Putamen (tissue), 1 donor: Measurements from ENCODE around the gene MYH16.
A peak's percentile ranks its signal among the peaks of the same experiment; 100 is the strongest.
"Not testable (repeated sequence)": the region's sequence is repeated elsewhere in the genome, so short reads cannot be mapped to it uniquely, and the experiment has no call there.

ENCODE experiments used
- DNase-seq: peaks from one replicate; pipeline ENCODE4 v3.0.0-alpha.2; 2016; ENCODE audit warnings: low spot score

Gene MYH16

DNA sequence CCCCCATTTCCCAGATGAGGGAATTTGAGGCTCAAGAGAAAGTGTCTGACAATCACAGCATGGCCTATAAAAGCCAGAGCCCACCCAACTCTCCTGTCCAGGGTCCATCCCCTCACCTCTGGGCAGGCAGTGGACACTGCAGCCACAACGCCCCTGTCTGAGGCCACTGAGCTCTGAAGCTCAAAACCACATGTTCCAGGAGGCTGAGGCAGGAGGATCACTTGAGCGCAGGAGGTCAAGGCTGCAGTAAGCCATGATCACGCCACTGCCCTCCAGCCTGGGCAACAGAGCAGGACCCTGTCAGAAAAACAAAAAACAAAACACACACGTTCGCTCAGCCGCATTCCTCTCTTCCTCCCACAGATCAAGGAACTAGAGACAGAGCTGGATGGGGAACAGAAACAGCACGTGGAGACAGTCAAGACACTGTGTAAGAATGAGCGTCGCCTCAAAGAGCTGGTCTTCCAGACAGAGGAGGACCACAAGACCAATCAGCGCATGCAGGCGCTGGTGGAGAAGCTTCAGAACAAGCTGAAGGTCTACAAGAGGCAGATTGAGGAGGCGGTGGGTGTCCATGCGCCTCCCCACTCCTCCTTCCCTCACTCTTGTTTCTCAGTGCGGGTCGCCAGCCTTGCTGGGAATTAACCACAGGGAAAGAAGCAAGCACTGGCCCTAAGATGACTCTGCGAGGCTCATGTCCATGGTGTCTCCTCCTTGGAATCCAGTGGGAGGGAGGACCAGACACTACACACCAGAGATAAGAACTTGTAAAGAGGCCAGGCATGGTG is 33.0 kb downstream of the MYH16 start:
- no peak for DNase-seq

DNA sequence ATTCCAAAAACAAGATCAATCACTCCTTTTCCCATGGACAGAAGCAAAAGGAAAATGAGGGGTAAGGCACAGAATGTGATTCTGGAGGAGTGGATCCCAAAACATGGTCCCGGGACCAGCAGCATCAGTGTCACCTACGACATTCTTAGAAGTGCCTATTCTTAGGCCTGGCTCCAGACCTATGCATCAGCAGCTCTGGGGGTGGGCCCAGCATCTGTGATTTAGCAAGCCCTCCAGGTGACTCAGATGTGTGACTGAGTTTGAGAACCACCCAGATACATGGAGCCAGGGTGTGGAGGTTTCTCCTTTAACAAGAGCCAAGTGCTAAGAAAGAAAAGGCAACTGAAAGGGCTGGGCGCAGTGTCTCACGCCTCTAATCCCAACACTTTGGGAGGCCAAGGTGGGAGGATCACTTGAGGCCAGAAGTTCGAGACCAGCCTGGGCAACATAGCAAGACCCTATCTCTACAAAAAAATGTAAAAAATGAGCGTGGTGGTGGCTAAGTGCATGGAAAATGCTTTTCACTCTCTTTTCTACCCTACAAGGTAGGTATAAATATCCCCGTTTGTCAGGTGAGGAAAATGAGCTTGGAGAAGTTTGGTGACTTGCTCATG is 35.9 kb downstream of the MYH16 start:
- no peak for DNase-seq

DNA sequence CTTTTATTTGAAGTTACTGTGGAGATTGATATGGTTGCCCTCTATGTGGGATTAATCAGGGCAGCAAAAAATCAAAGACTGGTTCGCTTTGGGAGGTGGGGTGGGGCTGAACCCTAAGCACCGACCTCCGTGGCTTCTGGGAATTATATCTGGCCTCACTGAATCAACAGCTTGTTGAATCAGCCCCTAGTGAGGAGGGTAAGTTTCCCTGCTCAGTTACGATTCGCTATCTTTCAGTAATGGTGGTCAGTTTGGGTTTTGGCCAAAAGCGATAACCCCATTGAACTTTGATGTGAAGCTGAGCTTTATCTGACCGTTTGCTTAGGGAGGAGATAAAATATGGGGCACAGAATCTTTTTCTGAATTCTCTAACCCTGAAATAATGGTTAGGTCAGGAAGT is 36.5 kb downstream of the MYH16 start:
- no peak for DNase-seq

DNA sequence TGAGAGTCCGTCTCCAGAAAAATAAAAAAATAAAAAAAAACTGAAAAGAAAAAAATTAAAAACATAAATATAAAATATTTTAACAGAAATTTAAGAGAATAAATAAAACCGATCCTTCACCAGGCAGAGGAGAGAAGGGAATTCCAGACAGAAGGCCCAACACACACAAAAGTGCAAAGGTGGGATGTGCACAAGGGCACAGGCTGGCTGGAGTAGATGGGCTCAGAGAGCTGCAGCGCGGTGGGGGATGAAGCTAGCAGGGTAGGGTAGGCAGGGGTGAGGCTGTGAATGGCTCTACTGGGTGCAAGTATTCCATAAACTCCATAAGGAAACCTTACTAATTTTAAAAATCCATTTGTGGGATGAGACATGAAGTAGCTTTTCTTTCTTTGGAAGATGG is 37.4 kb downstream of the MYH16 start:
- DNase-seq, result no peak

- DNase-seq, result no peak
Measured at GRCh38 chr7:99311702-99312101, 39.1 kb downstream of the MYH16 start.

DNA sequence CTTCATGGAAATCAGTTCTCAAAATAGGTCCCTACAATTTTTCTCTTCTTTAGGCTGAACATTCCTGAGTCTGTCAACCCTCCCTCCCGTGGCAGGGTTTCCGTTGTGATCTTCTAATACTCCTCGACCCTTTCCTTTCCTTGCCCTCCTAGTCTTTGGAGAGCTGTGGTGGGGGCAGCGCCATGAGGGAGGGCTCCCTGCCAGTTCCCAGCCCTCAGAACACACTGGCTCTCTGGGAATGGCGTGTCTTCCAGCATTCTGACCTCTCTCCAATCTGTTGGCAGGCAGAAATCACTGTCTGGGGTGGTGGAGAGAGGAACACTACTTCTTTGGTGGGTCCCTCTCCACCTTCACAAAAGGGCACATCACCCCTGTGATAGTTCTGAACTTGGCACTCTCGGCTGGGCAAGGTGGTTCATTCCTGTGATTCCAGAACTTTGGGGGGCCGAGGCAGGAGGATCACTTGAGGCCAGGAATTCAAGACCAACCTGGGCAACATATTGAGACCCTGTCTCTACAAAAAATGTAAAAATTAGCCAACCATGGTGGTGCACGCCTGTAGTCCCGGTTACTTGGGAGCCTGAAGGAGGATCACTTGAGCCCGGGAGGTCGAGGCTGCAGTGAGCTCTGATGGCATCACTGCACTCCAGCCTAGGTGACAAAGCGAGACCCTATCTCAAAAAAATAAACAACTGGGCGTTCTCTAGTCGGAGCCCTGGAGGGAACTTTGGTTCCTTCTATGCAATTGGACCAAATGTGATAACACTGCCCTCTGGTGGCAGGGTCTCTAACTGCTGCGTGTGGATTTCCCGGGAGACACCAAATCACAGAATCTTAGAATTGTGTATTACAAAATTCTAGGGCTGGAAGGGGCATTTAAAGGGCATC is 39.9 kb downstream of the MYH16 start:
- DNase-seq, result peak; percentile 42

DNA sequence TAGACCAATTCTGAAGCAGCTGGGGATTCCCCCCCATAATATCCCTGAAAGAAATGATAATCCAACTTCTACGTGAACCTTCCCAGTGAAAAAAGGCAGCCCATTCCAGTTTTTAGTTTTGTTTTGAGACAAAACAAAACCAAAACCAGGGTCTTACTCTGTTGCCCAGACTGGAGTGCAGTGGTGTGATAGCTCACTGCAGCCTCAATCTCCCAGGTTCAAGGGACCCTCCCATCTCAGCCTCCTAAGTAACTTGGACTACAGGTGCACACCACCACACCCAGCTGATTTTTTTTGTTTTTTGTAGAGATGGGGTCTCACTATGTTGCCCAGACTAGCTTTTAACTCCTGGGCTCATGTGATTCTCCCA is 40.5 kb downstream of the MYH16 start:
- DNase-seq, result no peak

GRCh38 chr7:99314504-99314903 is 41.9 kb downstream of the MYH16 start:
- peak; percentile 63 for DNase-seq

DNA sequence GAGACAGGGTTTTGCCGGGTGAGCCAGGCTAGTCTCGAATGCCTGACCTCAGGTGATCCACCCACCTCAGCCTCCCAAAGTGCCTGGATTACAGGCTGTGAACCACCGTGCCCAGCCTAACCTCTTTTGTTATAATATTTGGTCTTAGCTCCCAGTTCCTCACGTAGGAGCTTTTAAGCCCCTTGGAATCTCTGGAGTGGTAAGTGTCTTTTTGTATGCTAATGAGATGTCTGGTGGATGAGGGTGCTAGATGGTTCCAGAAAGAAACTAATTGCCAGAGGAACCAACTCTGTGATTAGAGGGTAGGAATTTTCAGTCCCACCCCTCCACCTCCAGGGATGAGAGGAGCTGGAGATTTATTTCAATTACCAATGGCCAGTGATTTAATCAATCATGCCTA is 47.7 kb downstream of the MYH16 start:
- no peak for DNase-seq

GRCh38 chr7:99322659-99323058 is 50.0 kb downstream of the MYH16 start:
- not testable (repeated sequence) for DNase-seq

DNA sequence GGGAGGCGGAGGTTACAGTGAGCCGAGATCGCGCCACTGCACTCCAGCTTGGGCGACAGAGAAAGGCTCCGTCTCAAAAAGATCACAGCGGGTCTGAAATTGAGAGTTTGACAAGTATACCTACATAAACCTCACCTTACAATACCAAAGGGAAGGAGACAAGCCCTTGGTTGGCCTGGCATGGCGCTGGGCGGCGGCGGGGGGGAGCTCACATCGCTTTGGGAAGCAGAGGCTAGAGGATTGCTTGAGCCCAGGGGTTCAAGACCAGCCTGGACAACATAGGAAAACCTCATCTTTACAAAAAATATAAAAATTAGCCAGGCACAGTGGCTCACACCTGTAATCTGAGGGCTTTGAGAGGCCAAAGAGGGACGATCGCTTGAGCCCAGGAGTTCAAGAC is 51.9 kb downstream of the MYH16 start:
- no peak for DNase-seq

DNA sequence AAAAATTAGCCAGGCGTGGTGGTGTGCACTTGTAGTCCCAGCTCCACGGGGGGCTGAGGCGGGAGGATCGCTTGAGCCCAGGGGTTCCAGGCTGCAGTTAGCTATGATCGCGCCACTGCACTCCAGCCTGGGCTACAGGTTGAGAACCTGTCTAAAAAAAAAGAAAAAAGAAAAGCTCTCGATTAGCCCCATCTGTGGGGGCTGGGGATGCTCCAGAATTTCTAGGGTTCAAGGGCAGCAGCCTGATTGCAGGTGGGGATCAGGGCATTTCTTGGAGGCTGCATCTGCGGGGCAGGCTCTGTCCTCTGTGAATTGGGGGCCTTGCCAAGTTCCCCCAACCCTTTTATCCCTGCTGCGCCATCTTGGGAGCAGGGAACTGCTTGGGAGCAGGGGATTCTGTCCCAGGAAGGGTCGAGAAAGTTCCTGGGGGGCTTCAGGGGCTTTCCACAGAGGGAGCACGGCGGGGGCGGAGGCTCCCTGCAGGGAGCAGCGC is 52.4 kb downstream of the MYH16 start:
- no peak for DNase-seq

- peak; percentile 88 for DNase-seq
Measured at GRCh38 chr7:99325592-99326407, 53.2 kb downstream of the MYH16 start, which contains the start of gene ARPC1A. ARPC1A (plus strand) TSS chr7:99325898; CDS start chr7:99333354, 7,456 bp downstream.

DNA sequence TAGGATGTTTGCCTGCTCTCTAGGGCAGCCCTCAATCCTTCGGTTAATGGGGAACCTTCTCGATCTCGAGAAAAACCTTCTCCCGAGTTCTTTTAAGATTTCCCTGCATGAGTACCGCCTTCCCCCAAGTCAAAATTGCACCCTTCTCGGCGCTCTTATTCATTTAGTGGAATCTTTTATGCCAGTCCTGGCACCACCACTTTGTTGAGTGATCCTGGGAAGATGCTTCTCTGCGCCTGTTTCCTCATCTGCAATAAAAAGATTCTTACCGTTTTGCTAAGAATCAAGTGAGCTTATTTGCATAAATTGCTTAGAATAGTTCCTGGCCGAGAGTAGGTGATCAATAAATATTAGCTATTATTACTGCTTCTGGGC is 53.8 kb downstream of the MYH16 start:
- no peak for DNase-seq

DNA sequence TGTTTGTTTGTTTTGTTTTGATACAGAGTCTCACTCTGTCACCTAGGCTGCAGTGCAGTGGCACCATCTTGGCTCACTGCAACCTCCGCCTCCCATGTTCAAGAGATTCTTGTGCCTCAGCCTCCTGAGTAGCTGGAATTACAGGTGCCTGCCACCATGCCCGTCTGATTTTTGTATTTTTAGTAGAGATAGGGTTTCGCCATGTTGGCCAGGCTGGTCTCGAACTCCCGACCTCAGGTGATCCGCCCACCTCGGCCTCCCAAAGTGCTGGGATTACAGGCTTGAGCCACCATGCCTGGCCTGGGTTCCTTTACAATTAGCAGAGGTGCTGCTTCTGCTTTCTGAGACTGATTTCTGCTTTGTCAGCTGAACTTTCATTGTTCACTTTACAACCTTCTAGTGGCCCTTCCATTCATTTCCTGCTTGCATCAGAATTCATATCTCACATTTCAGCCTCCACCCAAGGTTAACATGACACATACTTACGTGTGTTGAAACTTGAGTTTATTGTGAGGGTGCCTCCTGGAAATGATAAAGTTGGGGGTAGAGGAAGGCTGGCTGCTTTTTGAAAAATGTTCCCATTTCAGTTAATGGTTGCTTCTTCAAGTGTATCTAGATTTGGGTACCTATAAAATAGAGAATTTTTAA is 57.8 kb downstream of the MYH16 start:
- not testable (repeated sequence) for DNase-seq

DNA sequence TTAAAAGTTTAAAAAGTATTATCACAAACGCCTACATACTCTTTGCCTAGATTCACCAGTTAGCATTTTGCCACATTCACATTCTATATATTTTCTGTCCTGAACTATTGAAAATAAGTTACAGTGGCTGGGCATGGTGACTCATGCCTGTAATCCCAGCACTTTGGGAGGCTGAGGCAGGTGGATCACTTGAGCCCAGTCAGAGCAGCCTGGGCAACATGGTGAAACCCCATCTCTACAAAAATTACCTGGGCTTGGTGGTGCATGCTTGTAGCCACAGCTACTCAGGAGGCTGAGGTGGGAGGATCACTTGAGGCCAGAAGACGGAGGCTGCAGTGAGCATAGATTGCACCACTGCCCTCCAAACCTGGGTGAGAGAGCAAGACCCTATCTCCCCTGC is 58.4 kb downstream of the MYH16 start:
- no peak for DNase-seq

- no peak for DNase-seq
Measured at GRCh38 chr7:99339595-99339994, 67.0 kb downstream of the MYH16 start.

GRCh38 chr7:99340659-99341058 is 68.0 kb downstream of the MYH16 start:
- DNase-seq, result no peak

DNA sequence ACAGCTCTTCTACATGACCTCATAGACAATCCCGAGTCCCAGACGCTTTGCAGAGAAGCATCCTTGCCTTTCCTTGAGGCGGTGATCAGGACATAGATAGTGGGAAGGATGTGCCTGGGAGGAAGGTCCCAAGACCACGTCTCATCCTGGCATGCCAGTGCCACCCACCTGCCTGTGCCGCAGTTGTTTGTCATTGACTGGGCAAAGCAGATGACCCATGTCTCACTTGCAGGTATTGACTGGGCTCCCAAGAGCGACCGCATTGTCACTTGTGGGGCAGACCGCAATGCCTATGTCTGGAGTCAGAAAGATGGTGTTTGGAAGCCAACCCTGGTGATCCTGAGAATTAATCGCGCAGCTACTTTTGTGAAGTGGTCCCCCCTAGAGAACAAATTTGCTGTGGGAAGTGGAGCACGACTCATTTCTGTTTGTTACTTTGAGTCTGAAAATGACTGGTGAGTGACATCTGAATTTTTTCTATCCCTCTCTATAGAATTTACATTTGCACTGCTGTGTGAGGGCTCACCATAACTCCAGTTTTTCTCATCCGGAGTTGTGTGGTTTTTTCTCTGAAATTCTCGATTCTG is 71.5 kb downstream of the MYH16 start:
- no peak for DNase-seq

DNA sequence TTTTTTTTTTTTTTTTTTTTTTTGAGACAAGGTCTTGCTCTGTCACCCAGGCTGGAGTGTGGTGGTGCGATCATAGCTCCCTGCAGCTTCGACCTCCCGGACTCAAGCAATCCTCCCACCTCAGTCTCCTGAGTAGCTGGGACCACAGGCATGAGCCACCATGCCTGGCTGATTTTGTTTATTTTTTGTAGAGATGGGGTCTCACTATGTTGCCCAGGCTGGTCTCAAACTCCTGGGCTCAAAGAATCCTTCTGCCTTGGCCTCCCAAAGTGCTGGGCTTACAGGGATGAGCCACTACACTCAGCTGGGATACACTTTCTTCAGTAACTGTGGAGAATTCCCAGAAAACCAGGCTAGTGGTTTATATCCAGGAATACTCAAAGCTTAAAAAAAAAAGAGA is 78.0 kb downstream of the MYH16 start:
- DNase-seq, result not testable (repeated sequence)

DNA sequence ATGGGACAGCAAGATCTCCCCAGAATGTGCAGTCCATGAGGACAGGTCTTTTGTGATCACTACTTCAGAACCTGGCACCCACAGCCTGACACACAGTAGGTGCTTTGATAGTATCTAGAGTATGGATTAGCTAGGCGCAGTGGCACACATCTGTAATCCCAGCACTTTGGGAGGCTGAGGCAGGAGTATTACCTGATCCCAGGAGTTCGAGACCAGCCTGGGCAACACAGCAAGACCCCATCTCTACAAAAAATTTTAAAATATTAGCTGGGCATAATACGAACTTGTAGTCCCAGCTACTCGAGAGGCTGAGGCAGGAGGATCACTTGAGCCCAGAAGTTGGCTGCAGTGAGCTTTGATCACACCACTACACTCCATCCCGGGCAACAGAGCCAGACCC is 79.6 kb downstream of the MYH16 start:
- DNase-seq, result no peak
